ENCODE results near the gene CHCHD6.

The CHCHD6 gene

GRCh38 chr3:127008236-127008635 is 304.2 kb downstream of the CHCHD6 start:
- no peak for DNase-seq
- intact Hi-C loops (cut with DNase I), result no loop called here

- intact Hi-C loops (cut with DNase I), result no loop called here
- DNase-seq, result no peak
Measured at GRCh38 chr3:127009531-127009930, 305.5 kb downstream of the CHCHD6 start.

Measured in posterior cingulate gyrus (tissue), 11 donors.